Astrocyte of the hippocampus (primary cell): ENCODE measurements around the gene KLHL40.

Source experiments
- DNase-seq: peaks from one replicate; pipeline ENCODE4 v3.0.0; 2011; ENCODE audit warnings: low read depth, low spot score

The KLHL40 gene

DNA sequence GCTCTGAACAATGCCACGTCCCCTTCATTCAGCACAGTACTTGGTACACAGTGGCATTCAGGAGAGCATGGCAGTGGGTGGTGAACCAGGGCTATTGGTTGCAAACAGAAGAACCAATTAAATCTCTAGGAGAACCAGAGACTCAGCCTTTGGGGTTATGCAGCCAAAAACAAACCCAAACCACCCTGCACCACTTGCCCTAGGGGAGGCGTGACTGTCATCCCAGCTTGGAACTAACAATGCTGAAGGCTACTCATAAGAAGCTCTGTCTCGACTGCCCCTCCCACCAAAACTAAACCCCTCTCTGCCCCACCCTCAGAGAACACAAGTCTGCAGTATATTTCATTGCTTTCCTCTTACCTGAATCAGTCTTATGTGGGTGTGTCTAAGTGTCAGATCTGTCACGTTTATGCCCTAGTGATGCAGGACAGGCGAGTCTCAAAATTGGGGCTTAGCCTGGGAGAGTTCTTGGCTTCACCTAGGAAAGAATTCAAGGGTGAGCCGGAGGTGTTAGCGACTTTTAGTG is 15.2 kb upstream of the KLHL40 start:
- DNase-seq: no peak

GRCh38 chr3:42670670-42671069 is 14.7 kb upstream of the KLHL40 start:
- no peak for DNase-seq

DNA sequence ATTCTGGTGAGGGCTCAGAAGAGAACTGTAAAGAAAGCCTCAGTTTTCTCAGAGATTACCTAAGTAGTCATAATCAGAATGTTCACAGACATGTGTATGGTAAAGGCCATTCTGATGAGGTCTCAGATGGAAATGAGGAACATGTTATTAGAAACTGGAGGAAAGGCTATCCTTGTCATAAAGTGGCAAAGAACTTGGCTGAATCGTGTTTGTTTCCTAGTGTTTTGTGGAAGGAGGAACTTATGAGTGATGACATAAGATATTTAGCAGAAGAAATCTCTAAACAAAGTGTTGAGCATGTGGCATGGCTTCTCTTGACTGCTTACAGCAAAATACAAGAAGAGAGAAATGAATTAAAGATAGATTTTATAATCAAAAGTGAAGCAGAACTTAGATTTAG is 12.8 kb upstream of the KLHL40 start:
- DNase-seq: no peak

DNA sequence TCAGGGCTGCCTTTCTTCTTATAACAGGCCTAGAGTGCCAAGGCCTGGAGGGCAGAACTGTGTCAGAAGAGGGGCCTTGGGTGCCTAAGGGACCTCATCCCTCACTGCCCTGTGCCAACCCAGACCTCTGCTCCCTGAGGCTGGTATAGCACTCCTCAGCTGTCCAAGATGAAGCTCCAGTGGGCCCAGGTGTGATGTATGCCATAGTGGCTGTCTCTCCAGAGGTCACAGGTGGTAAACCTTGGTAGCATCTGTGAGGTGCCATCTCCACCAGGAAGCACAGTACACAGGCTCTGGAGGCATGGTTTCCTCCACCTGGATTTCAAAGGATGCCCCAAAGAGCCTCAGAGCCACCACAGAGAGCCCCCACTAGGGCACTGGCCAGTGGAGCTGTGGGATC is 12.3 kb upstream of the KLHL40 start:
- DNase-seq: no peak

DNA sequence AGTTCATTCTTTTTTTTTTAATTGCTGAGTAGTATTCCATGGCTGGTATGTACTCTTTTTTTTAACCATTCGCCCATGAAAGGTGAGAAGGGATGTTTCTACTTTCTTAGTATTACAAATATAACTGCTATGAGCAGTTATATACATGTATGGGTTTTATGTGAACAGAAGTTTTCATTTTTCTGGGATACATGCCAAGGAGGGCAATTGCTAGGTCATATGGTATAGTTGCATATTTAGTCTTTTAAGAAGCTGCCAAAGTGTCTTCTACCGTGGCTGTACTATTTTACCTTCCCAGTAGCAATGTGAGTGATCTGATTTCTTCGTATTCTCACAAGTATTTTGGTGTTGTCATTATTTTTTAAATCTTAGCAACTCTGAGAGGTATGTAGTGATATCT is 11.2 kb upstream of the KLHL40 start:
- DNase-seq: no peak

GRCh38 chr3:42675909-42676308 is 9.4 kb upstream of the KLHL40 start:
- DNase-seq: no peak

DNA sequence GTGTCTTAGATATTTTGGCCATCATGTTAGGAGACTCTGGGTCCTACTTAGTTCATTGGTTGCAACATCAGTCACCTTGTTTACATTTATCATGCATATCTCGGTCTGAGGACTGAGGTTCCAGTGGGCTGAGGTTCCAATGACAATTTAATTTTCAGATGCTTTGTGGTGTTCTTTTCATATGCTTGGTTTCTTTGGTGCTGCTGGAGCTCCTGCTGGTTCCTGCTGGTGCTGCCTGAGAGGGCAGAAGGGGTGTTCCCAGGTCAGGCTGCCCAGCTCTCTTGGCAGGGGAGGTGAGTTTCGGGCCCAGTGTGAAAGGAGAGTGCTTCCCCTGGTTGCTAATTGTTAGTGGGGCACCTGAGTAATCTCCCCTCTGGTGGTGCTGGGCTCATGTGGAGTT is 6.9 kb upstream of the KLHL40 start:
- no peak for DNase-seq

- DNase-seq: no peak
Observed at GRCh38 chr3:42680271-42680670, 5.1 kb upstream of the KLHL40 start.

DNA sequence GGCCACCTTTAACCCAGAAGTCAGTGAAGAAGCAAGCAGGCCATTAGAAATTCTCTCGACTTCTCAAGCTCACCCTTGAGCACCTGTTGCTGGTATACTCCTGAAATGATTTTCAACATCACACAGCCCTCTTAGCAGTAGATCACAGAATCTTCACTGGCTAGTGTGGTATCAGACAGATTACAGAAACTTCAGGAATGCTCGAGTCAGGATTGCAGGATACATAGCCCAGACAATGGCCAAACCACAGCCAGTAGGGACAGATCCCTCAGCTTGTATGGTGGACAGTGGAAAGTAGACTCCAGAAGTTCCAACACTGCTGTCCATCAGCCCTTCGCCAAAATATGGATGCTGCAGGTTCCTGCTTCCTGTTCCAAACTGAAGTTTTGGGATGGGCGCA is 4.5 kb upstream of the KLHL40 start:
- DNase-seq: no peak

DNA sequence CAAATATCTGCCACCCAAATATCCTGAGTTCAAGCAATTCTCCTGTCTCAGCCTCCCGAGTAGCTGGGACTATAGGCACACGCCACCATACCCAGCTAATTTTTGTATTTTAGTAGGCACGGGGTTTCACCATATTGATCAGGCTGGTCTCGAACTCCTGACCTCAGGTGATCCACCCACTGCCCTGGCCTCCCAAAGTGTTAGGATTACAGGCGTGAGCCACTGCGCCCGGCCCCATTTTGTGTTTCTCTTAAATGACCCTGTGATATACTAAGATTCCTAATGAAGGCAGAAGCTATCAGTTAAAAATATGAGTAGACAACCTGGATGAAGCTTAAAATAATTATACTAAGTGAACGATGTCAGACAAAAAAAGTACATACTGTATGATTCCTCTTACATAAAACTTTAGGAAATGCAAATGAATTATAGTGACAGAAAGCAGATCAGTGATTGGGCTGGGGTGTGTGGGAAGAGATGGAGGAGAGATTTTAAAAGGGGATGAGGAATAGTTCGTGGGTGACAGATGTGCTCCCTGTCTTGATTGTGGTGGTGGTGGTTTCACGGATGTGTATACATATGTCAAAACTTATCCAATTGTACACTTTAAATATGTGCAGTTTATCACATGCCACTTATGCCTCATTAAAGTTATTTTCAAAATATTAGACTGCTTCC is 3.8 kb upstream of the KLHL40 start:
- DNase-seq: no peak

DNA sequence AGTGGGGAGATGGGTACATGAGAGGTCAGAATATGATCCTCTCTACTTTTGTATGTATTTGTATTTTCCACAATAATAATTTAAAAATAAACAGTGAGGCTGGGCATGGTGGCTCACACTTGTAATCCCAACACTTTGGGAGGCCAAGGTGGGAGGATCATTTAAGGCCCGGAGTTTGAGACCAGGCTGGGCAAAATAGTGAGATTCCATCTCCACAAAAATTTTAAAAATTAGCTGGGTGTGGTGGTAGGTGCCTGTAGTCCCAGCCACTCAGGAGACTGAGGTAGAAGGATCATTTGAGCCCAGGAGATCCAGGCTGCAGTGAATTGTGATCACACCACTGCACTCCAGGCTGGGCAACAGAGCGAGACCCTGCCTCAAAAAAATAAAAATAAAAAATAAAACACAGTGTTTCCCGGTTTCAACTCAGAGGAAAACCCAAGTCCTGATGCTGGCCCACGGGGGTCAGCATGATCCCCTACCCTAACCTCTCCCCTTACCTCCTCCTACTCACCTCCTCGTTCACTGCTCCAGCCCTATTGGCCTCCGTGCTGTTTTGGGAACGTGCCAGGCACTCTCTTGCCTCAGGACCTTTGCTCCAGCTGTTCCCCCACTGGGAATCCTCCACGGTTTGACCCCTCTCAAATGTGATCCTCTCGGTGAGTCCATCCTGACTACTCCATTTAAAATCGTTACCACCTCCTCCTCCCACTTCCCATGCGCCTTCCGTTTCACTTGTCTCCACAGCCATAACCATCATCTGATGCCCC is 2.9 kb upstream of the KLHL40 start:
- DNase-seq: no peak

DNA sequence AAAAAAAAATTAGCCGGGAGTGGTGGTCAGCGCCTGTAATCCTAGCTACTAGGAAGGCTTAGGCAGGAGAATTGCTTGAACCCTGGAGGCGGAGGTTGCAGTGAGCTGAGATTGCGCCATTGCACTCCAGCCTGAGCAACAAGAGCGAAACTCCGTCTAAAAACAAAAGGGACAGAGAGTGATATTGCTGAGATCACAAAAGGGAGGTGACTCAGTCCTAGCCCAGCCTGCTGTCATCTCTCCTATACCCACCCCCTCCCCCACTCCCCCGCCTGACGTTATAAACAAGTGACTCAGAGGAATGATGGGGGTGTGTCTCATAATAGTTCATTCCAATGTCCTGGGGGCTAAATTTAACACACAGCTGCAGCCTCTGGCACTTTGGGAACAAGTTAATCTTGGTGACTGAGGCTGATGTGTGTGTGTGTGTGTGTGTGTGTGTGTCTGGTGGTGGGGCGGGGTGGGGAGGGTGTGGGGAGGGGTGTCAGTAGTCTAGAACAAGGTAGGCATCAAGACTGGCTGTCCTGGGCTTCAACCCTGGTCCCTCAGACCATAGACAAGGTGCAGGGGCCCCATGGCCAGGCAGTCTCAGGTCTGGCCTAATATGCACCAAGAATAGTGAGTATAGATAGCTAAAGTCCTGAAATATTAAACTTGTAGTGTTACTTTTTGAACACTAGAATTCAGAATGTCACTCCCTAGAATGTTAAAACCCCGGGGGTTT is 1.3 kb upstream of the KLHL40 start:
- peak; percentile 83 for DNase-seq

DNA sequence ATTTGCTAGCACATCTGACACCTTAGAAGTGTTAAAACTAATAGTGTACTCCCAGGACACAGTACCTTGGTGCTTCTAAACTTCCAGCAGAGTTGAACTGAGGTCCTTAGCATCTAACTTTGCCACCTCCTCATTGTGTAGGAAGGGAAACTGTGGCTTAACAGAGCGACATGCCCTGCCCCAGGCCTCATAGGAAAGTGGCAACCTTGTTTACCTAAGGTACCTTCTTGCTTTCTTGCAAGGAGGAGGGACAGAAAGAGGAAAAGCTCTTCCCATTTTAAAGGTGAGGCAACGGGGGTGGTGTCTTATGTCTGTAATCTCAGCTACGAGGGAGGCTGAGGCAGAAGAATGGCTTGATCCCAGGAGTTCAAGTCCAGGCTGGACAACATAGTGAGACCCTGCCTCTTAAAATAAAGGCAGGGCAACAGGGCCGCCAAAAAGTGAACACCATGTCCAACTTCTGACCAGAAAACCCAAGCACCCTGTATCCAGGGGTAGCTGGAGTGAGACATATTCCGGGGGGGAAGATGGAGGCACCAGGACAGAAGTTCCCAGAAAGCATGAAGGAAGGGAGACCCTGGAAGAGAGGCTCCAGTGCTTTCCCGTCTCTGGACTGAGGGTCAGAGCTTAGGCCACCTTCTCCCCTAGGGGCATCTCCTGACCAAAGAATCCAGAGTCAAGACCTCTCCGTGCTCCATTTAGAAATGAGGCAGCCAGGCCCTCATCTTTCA is 540 bp upstream of the KLHL40 start:
- DNase-seq: no peak

DNA sequence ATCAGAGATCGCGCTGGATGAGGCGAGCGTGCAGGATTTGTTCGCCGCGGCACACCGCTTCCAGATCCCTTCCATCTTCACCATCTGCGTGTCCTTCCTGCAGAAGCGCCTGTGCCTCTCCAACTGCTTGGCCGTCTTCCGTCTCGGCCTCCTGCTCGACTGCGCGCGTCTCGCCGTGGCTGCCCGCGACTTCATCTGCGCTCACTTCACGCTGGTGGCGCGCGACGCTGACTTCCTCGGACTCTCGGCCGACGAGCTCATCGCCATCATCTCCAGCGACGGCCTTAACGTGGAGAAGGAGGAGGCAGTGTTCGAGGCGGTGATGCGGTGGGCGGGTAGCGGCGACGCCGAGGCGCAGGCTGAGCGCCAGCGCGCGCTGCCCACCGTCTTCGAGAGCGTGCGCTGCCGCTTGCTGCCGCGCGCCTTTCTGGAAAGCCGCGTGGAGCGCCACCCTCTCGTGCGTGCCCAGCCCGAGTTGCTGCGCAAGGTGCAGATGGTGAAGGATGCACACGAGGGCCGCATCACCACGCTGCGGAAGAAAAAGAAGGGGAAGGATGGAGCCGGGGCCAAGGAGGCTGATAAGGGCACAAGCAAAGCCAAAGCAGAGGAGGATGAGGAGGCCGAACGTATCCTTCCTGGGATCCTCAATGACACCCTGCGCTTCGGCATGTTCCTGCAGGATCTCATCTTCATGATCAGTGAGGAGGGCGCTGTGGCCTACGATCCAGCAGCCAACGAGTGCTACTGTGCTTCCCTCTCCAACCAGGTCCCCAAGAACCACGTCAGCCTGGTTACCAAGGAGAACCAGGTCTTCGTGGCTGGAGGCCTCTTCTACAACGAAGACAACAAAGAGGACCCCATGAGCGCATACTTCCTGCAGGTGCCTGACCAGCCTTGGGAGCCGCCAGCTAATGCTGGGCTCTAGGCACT is 819 bp downstream of the KLHL40 start:
- no peak for DNase-seq

DNA sequence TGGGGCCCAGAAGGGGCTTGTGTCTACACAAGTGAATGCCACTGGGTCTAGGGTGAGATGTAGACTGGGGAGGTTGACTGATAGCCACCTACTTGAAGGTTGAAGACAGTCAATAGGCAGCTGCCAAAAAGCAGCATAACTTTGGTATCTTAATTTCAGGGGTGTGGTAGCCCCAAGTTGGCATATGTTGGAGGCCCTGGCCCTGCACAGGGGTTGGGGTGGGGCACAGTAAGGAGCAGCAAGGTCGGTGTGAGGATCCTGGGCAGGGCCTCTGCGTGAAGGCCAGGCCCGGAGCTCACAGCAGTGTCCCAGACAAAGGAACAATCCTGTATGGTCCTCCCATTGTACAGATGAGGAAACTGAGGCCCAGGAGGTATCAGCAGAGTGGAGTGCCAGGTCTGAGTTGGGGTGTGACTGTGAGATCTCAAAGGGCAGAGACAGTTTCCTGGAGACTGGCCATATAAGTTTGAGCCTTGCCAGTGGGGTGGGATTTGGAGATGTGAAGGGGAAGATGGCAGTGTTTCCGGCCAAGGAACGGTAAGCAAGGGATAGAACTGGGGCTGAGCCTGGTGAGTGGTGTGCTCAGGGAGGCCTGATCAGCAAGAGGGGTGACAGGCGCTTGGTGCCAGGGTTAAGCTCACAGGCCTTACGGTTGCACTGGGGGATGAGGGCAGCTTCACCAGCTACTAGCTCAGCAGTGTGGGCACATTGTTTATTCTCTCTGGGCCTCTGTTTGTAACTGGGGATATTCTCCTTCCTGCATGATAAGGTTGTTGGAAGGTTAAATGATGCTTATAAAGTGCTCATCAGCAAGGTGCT is 1.7 kb downstream of the KLHL40 start:
- DNase-seq: no peak

DNA sequence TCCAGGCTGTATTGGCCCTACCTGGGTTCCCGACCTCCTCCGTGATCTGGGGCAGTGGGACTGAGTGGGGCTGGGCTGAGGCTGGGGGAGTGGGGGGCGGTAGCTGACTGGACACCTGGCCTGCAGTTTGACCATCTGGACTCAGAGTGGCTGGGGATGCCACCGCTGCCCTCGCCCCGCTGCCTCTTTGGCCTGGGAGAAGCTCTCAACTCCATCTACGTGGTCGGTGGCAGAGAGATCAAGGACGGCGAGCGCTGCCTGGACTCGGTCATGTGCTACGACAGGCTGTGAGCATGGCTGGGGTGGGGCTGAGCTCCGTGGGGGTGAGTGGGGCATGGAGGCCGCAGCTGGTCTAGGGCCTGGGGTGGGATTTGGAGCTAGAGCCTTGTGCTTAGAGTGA is 2.7 kb downstream of the KLHL40 start:
- DNase-seq: no peak

GRCh38 chr3:42688487-42689420 is 3.4 kb downstream of the KLHL40 start:
- DNase-seq: no peak

DNA sequence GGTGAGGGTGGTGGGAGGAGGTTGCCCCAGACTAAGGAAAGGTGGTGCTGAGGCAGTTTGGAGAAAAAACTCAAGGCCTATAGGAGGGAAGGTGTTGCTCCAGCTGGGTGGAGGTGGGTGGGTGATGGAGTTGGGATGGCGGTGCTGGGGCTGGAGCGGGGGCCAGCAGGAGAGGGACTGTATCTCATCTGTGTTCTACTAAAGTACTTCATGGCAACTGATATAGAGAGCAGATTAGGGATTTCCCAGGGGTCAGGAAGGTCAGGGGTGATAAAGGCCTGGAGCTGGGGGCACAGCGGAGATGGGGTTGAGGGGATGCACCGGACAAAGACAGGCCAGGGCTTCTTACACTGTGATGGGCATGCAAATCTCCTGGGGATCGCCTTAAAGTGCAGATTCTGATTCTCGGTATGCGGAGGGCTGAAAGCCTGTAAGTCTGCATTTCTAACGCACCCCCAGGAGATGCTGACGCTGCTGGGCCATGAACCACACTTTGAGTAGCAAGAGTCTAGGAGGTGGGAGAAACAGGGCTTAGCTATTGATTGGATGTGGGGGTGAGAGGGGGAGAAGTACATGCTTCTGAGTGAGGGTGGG is 4.2 kb downstream of the KLHL40 start:
- no peak for DNase-seq
